K562 (cell line): ENCODE data around the gene SORCS2. TPM values are rescaled to one million over a fixed set of nuclear protein-coding genes. Genes with fewer than 3 reads are reported as not detected.

Experiments
- ATAC-seq: fragments of 200-7000 bp; cut with Tn5 transposase; 3 replicates; pipeline ENCODE4 v1.9.1; 2020; ENCODE audit warnings: moderate library complexity
- BruUV-seq: library from RNA; stranded (reverse); fragments of 400-500 nt; replicated peaks from 2 replicates; lab custom pipeline; 2021; lab: Mats Ljungman, UMichigan
- CTCF ChIA-PET: fragments of 300-600 bp; formaldehyde crosslinking; extraction: SDS; loops from one replicate; lab custom pipeline; 2021; ENCODE audit warnings: low intra/inter-chr PET ratio; lab: Yijun Ruan, JAX
- POLR2A ChIA-PET: fragments of 300-600, 350-650 bp; sonication (Branson Sonifier 250); formaldehyde crosslinking; extraction: SDS; loops from one replicate; lab custom pipeline; 2021; ENCODE audit warnings: antibody characterized with exemption, inconsistent platforms; lab: Yijun Ruan, JAX
- DNase-seq, 4 experiments: peaks; one replicate each; pipeline versions ENCODE4 v3.0.0 to v3.0.0-alpha.2; 2011 to 2018; ENCODE audit warnings: low spot score in 3 of 4, mixed read lengths in 3 of 4; ENCODE audit errors: extremely low read depth in 1 of 4
- FAIRE-seq: peaks from 2 replicates; lab custom pipeline; 2011; peaks lifted over from hg19 to GRCh38; lab: Jason Lieb, UNC
- H2AFZ ChIP-seq: 2 replicates; pipeline ENCODE4 v1.6.0; 2011; ENCODE audit warnings: low read depth, low read length, control low read depth, inconsistent platforms
- H3K27ac ChIP-seq: fragments of 200-600 bp; 3 replicates; pipeline ENCODE4 v1.8.0; 2011; ENCODE audit warnings: low read depth, mild to moderate bottlenecking, control low read depth, inconsistent platforms, low read length, moderate library complexity, mixed read lengths; ENCODE audit errors: extremely low read depth
- H3K27me3 ChIP-seq, 2 experiments: fragments of 300-600 bp in 1 of 2; 2 replicates in 1 of 2; 3 replicates in 1 of 2; pipeline versions ENCODE4 v1.6.0 to v1.8.0; 2011; ENCODE audit warnings: inconsistent platforms in 2 of 2, low read length in 2 of 2, mild to moderate bottlenecking in 1 of 2, mixed read lengths in 1 of 2, moderate library complexity in 1 of 2; ENCODE audit not compliant: control insufficient read depth in 2 of 2, insufficient read depth in 2 of 2
- H3K36me3 ChIP-seq: fragments of 300-600 bp; 3 replicates; pipeline ENCODE4 v1.8.0; 2011; ENCODE audit warnings: mild to moderate bottlenecking, low read length, inconsistent platforms; ENCODE audit not compliant: control insufficient read depth, insufficient read depth
- H3K4me1 ChIP-seq, 2 experiments: fragments of 200-600 bp in 1 of 2; replicated peaks in 1 of 2; 2 replicates in 1 of 2; 3 replicates in 1 of 2; pipeline versions ENCODE4 v1.5.1 to v1.8.0; 2011; ENCODE audit warnings: inconsistent platforms in 2 of 2, low read length in 2 of 2, mild to moderate bottlenecking in 1 of 2, mixed read lengths in 1 of 2, moderate library complexity in 1 of 2; ENCODE audit not compliant: control insufficient read depth in 2 of 2, insufficient read depth in 2 of 2
- H3K4me2 ChIP-seq: 2 replicates; pipeline ENCODE4 v1.6.1; 2011; ENCODE audit warnings: low read length, control low read depth, inconsistent platforms, mixed read lengths; ENCODE audit not compliant: insufficient read depth
- H3K4me3 ChIP-seq: fragments of 200-600 bp; sonication (generic), shearing (Covaris generic); 2 replicates; pipeline ENCODE4 v1.5.1; 2016; ENCODE audit warnings: control low read depth, inconsistent platforms
- H3K79me2 ChIP-seq: fragments of 200-600 bp; 3 replicates; pipeline ENCODE4 v1.8.0; 2011; ENCODE audit warnings: low read length, inconsistent platforms; ENCODE audit not compliant: control insufficient read depth, insufficient read depth
- H3K9ac ChIP-seq, 2 experiments: 2 replicates each; pipeline versions ENCODE4 v1.6.0 to v1.6.1; 2011; ENCODE audit warnings: low read depth in 2 of 2, low read length in 2 of 2, control low read depth in 1 of 2, inconsistent platforms in 1 of 2, mild to moderate bottlenecking in 1 of 2, mixed read lengths in 1 of 2; ENCODE audit not compliant: insufficient read depth in 1 of 2
- H3K9me1 ChIP-seq: one replicate; pipeline ENCODE4 v1.6.0; 2011; ENCODE audit warnings: inconsistent platforms, mild to moderate bottlenecking, low read length, moderate library complexity; ENCODE audit not compliant: control insufficient read depth, insufficient read depth
- H3K9me3 ChIP-seq: replicated peaks from 2 replicates; pipeline ENCODE4 v1.5.1; 2011; ENCODE audit warnings: low read depth, low read length, inconsistent platforms; ENCODE audit not compliant: control insufficient read depth, insufficient read depth
- H4K20me1 ChIP-seq: replicated peaks from 2 replicates; pipeline ENCODE4 v1.6.1; 2011; ENCODE audit warnings: low read length, inconsistent platforms, mixed read lengths; ENCODE audit not compliant: control insufficient read depth, insufficient read depth
- CREM ChIP-seq: IDR thresholded peaks from 2 replicates; pipeline ENCODE4 v1.6.1; 2014; ENCODE audit warnings: antibody characterized with exemption, low read depth
- DLX4 ChIP-seq: fragments of 250-450 bp; sonication (Bioruptor Pico); IDR thresholded peaks from 2 replicates; pipeline ENCODE4 v1.6.1; 2021; ENCODE audit warnings: mild to moderate bottlenecking
- FOXJ2 ChIP-seq: fragments of 200-800 bp; sonication (Bioruptor generic); IDR thresholded peaks from 2 replicates; pipeline ENCODE4 v1.6.1; 2016; ENCODE audit warnings: missing genetic modification characterization, missing compliant biosample characterization
- KLF13 ChIP-seq: fragments of 450-650 bp; IDR thresholded peaks from 2 replicates; pipeline ENCODE4 v1.6.1; 2016; ENCODE audit warnings: missing genetic modification characterization, low read depth, mild to moderate bottlenecking, missing compliant biosample characterization, moderate library complexity, borderline replicate concordance
- MXD1 ChIP-seq: fragments of 250-450 bp; sonication (Bioruptor Pico); IDR thresholded peaks from 2 replicates; pipeline ENCODE4 v1.8.0; 2021; ENCODE audit warnings: borderline replicate concordance, mild to moderate bottlenecking, moderate library complexity; ENCODE audit not compliant: poor library complexity, severe bottlenecking
- NR1H2 ChIP-seq: sonication (generic); formaldehyde crosslinking; IDR thresholded peaks from 2 replicates; pipeline ENCODE4 v1.4.0; 2020; ENCODE audit warnings: mild to moderate bottlenecking, missing genetic modification reagents
- POLR2A ChIP-seq: fragments of 450-650 bp; conservative IDR thresholded peaks from 2 replicates; pipeline ENCODE4 v1.6.1; 2016
- RAD51 ChIP-seq: fragments of 450-650 bp; IDR thresholded peaks from 2 replicates; pipeline ENCODE4 v1.7.1; 2016; ENCODE audit warnings: low read depth, mild to moderate bottlenecking, borderline replicate concordance
- ZNF277 ChIP-seq: fragments of 250-450 bp; sonication (Bioruptor Pico); IDR thresholded peaks from 2 replicates; pipeline ENCODE4 v1.8.0; 2022; ENCODE audit warnings: inconsistent platforms, mild to moderate bottlenecking, moderate library complexity, borderline replicate concordance
- WGBS: fragments of 100-300 bp; shearing (Covaris generic); methylation state at CpG from one replicate; pipeline ENCODE4 v1.1.6; 2016; ENCODE audit warnings: low coverage, mixed read lengths; ENCODE audit not compliant: insufficient coverage; ENCODE audit errors: missing lambda C conversion rate; 5-methylcytosine and 5-hydroxymethylcytosine counted together
- in situ Hi-C: fragments of 300-500 bp; cut with MboI; formaldehyde crosslinking; loops from 4 replicates; pipeline ENCODE4 v1.15.0; 2018; ENCODE audit warnings: inconsistent platforms, mixed read lengths
- intact Hi-C: fragments of 100-400 bp; cut with micrococcal nuclease; formaldehyde crosslinking; loops from 2 replicates; pipeline ENCODE4 v1.14.2; 2022
- polyA plus RNA-seq, 8 experiments: library from polyadenylated mRNA; depleted of rRNA in 4 of 8; stranded (reverse) in 5 of 8; unstranded in 3 of 8; fragments of >200 nt; fragmentation: Nextera tagmentation in 2 of 8; fragmentation: Illumina TruSeq in 1 of 8; extraction: Ambion mirVana in 2 of 8; extraction: Trizol in 1 of 8; gene quantifications; 2 replicates each; pipeline versions ENCODE4 v1.2.1 to v1.2.3, GENCODE V29; 2011 to 2014; ENCODE audit warnings: inconsistent platforms in 1 of 8, missing spikeins in 1 of 8
- total RNA-seq, 7 experiments: library from RNA; depleted of rRNA in 6 of 7; stranded (reverse); fragments of >200 nt in 6 of 7; fragmentation: Illumina TruSeq in 2 of 7; extraction: Trizol in 2 of 7; gene quantifications; 2 replicates each; pipeline versions ENCODE4 v1.2.1 to v1.2.3, GENCODE V29; 2011 to 2021; ENCODE audit warnings: low replicate concordance in 1 of 7
- TF ChIP-seq, protein P1 (sequence below): sonication (generic); formaldehyde crosslinking; IDR thresholded peaks from 2 replicates; pipeline ENCODE4 v1.9.0; 2022; ENCODE audit warnings: mild to moderate bottlenecking, missing genetic modification reagents

SORCS2 gene
- total and polyA plus RNA-seq, 9 of the 15 experiments (the other 6 are each of a cell fraction or from before 2014, with no cell fraction given) = not detected

- Histone ChIP-seq H3K36me3 (no peaks in the 10 kb centered on the region), H3K27ac (no peak overlapping the region), H3K4me2 (no peak overlapping the region), H4K20me1 (no peaks in the 10 kb centered on the region), H3K79me2 (no peaks in the 10 kb centered on the region), H3K27me3 (peaks cover 0 to 40% of the 10 kb centered on the region in 2 experiments; a peak in 2 of 5 replicates), H3K9me1 (no peaks in the 10 kb centered on the region), H2AFZ (no peak overlapping the region), H3K4me3 (no peak overlapping the region), H3K9me3 (no peaks in the 10 kb centered on the region), H3K9ac (no peak overlapping the region)
- intact Hi-C loops = no loop called here
- 7% methylated on average over 17 of the region's 17 CpGs for WGBS
- DNase-seq = no peak
- in situ Hi-C loops = no loop called here
- CTCF ChIA-PET = no interaction called here
- POLR2A ChIA-PET = no interaction called here
- FAIRE-seq = no peak
- no peak for ATAC-seq
- no TSS peak for BruUV-seq
- TF ChIP-seq DLX4 (CRISPR knock-in tag) = no peak
- no peak for TF ChIP-seq CREM
- TF ChIP-seq MXD1 (CRISPR knock-in tag) = no peak
- TF ChIP-seq, protein P1, sequence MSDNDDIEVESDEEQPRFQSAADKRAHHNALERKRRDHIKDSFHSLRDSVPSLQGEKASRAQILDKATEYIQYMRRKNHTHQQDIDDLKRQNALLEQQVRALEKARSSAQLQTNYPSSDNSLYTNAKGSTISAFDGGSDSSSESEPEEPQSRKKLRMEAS (CRISPR knock-in tag) = no peak
- TF ChIP-seq POLR2A = no peak
- no peak for TF ChIP-seq ZNF277 (CRISPR knock-in tag)
- TF ChIP-seq KLF13 (tag) = no peak
- TF ChIP-seq FOXJ2 (tag) = no peak
- no peak for TF ChIP-seq NR1H2 (CRISPR knock-in tag)
- no peak for TF ChIP-seq RAD51
- TF ChIP-seq, all 486 proteins: peak for 0
- no peaks in the 10 kb centered on the region for H3K4me1 ChIP-seq
These were observed 417.8 kb downstream of the SORCS2 start for GRCh38 chr4:7610022-7610670.
